Measurements from ENCODE around the gene FERD3L.
A peak's percentile ranks its signal among the peaks of the same experiment; 100 is the strongest.
"Not testable (repeated sequence)": the region's sequence is repeated elsewhere in the genome, so short reads cannot be mapped to it uniquely, and the experiment has no call there.

The FERD3L gene

GRCh38 chr7:19144661-19145433 lies at the start of gene FERD3L:
TSS of gene FERD3L (minus strand) at chr7:19145421. CDS start at chr7:19145362, 59 bp downstream.
- DNase-seq = no peak

- not testable (repeated sequence) for DNase-seq
Observed at GRCh38 chr7:19194417-19194816, 49.2 kb upstream of the FERD3L start.

GRCh38 chr7:19181634-19182033 lies 36.4 kb upstream of the FERD3L start:
- DNase-seq = no peak

GRCh38 chr7:19178595-19178994 lies 33.4 kb upstream of the FERD3L start:
- no peak for DNase-seq

GRCh38 chr7:19177269-19177668 lies 32.0 kb upstream of the FERD3L start:
- DNase-seq = no peak

- DNase-seq = no peak
Observed at GRCh38 chr7:19175241-19175640, 30.0 kb upstream of the FERD3L start.

GRCh38 chr7:19161671-19162070 lies 16.4 kb upstream of the FERD3L start:
- no peak for DNase-seq

GRCh38 chr7:19146699-19147098 lies 1.5 kb upstream of the FERD3L start:
- DNase-seq = no peak

GRCh38 chr7:19145434-19146115 lies 354 bp upstream of the FERD3L start:
- DNase-seq = peak; percentile 59

GRCh38 chr7:19143881-19144574 lies 1.2 kb downstream of the FERD3L start:
- DNase-seq = no peak

GRCh38 chr7:19139706-19140327 lies 5.4 kb downstream of the FERD3L start:
- DNase-seq = no peak

- DNase-seq = no peak
Observed at GRCh38 chr7:19133886-19134285, 11.3 kb downstream of the FERD3L start.

- no peak for DNase-seq
Observed at GRCh38 chr7:19133390-19133789, 11.8 kb downstream of the FERD3L start.

GRCh38 chr7:19128856-19129255 lies 16.4 kb downstream of the FERD3L start:
- no peak for DNase-seq

- DNase-seq = peak; percentile 86
Observed at GRCh38 chr7:19121977-19122588, 23.1 kb downstream of the FERD3L start.

GRCh38 chr7:19119870-19120486 lies 25.2 kb downstream of the FERD3L start:
- DNase-seq = no peak

- DNase-seq = no peak
Observed at GRCh38 chr7:19119372-19119771, 25.8 kb downstream of the FERD3L start.

GRCh38 chr7:19118636-19119371 lies 26.4 kb downstream of the FERD3L start:
- no peak for DNase-seq

GRCh38 chr7:19117870-19118608 lies 27.2 kb downstream of the FERD3L start:
- DNase-seq = peak; percentile 15

- DNase-seq = peak; percentile 63
Observed at GRCh38 chr7:19117091-19117869, 27.9 kb downstream of the FERD3L start, which contains the start of gene TWIST1. TSS of gene TWIST1 (minus strand) at chr7:19117636. CDS start at chr7:19117321, 315 bp downstream.

Data from NCI-H1092 treated with DMSO at 0.1 percent for 48 hours (cell line).